ENCODE results near the gene ATP6V1C2.

- TF ChIP-seq CTCF (IDR thresholded peaks at IDR 0.05; ENCODE audit: extremely low read depth in 1 of 2, insufficient read depth in 1 of 2, low read depth in 1 of 2, low read length in 2 of 2) (no peak), POLR2A (IDR thresholded peaks at IDR 0.05; ENCODE audit: low read depth, low read length) (no peak), EZH2 (IDR thresholded peaks at IDR 0.05; ENCODE audit: borderline replicate concordance, low read depth, low read length, severe bottlenecking) (no peak), POLR2AphosphoS5 (IDR thresholded peaks at IDR 0.05; ENCODE audit: insufficient read depth, low read depth, low read length) (no peak), GATA2 (IDR thresholded peaks at IDR 0.05; ENCODE audit: insufficient read depth, insufficient read length, low read depth, low read length) (no peak)
- TF ChIP-seq, protein P1, sequence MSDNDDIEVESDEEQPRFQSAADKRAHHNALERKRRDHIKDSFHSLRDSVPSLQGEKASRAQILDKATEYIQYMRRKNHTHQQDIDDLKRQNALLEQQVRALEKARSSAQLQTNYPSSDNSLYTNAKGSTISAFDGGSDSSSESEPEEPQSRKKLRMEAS (IDR thresholded peaks at IDR 0.05; ENCODE audit: insufficient read depth, insufficient read length): no peak
These were observed 74.1 kb downstream of the ATP6V1C2 start for GRCh38 chr2:10795508-10796046.

All from endothelial cell of umbilical vein (primary cell).